CD4-positive, alpha-beta T cell treated with Interferon alpha-2 for 1 hour (primary cell): ENCODE data around the gene CLIP4.

Experiments used
- DNase-seq, 2 donors: peaks; one replicate each; pipeline ENCODE4 v3.0.0-alpha.2; 2020 to 2022

The CLIP4 gene

GRCh38 chr2:29223257-29223656, 108.0 kb downstream of the CLIP4 start:
- DNase-seq = no peak

DNA sequence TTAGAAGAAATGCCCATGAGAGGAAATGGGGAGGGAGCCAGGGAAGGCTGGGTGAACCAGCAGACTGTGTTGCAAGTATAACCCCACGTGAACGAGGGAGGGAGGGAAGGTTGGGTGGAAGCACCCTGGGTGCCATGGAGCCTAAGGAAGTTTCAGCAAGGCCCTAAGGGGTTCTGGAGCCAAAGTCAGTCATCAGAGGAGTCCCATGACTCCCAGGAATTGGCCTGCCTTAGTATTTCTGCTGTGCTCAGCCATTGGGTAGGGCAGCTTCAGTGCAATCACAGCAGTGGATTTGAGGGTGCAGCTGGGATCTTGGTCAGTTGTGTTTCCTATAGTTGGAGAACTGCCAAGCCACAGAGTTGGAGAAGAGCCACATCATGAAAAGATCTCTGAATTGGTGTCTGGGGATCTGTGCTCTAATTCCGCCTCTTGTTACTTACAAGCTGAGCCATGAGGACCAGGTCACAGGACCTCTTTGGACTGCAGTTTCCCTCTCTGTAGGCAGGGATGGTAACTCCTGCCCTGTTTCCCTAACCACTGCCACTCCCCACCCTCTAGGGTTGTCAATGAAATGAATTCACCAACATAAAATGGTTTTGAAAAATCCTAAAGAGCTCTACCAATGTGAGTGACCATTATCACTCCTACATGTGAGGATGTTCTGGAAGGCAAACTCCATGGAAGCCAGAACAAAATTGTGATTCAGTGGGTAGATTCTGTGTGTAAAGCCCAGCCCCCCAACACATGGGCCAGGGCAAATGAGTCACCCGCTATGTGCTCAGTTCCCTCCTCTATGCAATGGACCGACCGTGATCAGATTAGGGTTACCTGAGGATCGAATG, 108.9 kb downstream of the CLIP4 start:
- no peak for DNase-seq

DNA sequence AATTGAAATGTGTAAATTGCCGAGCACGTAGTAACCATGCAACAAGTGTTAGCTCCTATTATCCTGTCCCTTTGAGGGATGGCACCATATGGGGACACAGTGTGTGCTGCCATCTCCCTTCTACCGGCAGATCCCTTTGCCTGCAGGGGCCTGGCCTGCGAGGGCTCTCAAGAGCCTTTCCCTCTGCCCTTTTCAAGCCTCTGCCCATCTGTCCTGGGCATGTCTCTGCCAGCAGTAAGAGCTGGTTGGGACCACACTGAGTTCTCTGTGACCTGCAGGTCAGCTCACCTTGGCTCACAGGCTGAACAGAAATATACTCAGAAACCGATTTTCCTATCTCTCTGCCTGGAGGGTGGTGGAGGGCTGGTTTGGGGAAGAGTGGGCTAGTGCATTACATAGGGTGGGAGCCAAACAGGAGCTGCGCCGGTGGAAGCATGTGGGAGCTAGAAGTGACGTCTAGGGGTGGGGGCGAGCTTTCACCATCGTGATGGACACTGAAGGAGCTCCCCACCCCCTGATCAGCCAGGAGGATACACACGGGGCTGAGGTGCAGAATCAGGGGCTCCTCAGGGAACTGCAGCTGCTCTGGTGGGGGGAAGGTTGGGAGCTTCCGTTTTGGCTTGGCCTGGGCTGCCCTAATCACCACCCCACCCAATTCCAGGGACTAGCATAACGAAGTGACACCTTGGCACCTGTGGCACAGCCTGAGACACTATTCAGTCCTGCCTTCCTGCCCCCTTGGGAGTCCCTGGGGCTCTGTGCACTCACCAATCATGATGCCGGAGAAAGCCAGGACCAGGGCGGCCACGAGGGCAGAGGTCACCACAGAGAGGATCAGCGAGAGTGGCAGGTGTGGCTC, 109.7 kb downstream of the CLIP4 start:
- DNase-seq = no peak

DNA sequence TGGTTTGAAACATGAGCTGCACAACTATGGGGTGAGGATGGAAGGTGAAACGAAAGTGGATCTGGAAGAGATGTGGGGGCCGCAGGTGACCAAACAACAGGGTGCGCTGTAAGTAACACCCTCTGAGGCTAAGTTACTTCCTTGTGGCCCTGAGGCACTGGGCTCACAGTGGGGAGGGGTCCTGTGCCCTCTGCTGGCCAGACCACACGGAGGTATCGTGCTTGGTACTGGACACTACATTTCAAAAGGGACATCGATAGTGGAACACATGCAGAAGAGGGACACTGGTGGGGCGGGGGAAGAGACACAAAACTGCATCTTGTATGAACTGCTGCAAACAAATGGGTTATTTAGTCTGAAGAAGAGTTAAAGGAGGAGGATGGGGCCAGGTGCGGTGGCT, 110.6 kb downstream of the CLIP4 start:
- no peak for DNase-seq

- no peak for DNase-seq
Observed at GRCh38 chr2:29226375-29226774, 111.2 kb downstream of the CLIP4 start.

DNA sequence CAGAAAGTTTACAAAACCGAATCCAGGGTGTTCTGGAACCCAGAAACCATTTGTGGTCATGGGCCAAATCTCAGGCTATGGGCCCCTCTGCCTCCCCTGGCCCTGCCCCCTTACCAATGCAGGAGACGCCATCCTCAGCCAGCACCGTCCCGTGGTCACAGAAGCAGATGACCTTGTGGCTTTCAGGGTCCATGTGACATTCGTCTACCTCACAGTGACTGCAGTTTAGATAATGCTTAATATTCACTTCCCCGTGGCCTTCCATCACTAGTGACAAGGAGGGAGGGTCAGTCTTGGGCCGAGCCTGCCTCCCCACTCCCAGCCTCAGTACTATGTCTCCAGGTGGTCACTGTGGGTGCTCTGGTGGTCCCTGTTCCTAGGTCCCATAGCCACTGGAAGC, 111.6 kb downstream of the CLIP4 start:
- DNase-seq = no peak

DNA sequence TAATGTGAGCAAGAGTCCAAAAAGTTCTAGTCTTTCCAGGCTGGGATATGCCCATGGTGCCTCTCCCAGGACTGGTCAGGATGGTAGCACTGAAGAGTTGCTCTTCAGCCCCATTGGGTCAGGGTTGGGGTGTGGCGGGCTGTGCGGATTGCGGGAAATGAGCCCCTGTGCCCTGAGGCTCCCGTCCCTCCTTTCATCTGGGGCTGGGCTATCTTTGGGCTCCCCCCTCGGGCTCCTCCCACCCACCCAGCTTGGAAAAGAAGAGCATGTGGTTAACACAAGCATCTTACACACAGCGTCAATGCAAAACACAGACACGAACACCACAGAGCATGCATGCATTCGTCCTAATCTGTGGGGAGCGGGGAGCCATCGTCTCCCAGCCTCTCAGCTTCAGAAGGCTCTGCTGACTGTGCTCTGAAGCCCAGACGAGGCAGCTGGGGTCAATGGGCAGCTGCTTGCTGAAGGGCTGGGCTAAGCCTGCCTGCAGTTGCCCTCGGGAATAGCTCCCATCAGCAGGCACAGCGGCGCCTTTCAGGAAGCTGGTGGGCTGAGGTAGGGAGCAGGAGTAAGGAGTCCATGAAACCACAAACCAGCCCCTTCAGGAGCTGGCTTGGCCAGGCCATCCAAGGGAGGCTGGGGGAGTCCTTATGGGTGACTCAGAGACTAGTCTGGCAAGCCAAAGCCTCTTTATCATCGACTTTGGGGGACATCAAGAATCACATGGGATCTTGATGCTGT, 112.9 kb downstream of the CLIP4 start:
- no peak for DNase-seq

DNA sequence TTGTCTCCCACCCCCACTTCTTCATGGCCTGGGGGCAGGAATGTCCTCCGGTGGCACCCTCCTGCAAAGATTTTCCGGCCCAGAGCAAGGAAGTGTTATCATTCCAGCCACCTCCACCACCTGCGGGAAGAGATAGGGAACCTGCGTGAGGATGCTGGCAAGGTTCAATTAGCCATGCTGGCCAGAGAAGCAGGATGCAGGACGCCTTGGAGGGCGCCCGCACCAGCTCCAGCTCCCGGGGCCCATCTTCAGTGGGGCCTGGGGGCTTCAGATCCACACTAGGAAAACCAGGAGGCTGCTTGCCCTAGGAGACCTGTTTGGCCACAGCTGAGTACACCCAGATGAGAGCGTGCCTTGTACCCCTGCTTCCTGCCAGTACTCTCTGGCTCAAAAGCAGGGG, 113.7 kb downstream of the CLIP4 start:
- no peak for DNase-seq

DNA sequence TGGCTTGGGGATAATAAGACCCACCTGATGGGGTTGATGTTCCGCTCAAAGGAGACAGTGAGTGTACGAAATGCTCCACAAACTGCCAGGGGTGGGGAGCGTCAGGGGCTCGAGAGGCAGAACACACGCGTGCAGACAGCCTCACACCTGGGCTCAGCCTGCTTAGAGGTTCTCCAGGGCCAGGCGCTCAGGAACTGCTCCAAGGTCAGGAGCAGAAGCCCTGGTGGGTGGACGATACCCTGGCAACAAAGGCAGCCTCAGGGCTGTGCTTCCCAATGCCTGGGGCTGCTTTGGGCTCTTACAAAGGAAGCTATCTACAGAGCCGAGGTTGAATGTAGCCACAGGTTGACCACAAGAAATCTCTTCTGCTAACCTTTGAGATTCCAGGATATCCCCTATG, 114.4 kb downstream of the CLIP4 start:
- no peak for DNase-seq

DNA sequence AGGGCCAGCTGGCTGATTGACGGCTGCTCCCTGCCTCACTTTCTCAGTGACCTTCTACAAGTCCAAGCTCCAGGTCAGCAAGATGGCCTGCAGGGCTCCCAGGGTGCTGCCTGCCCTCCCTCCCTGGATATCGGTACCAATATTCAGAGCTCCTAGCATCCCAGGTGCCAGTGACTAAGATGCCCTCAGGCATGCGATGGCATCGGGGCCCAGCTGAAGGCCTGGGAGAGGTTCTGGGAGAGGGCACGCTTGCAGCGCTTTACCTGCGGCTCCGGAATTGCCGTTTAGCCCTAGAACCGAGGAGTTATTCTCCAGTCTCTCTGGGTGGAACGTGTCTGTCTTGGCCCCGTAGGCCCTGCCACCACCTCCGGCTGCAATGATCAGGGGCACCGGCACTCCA, 116.8 kb downstream of the CLIP4 start:
- DNase-seq = no peak

- DNase-seq = no peak
Observed at GRCh38 chr2:29233428-29233827, 118.2 kb downstream of the CLIP4 start.

DNA sequence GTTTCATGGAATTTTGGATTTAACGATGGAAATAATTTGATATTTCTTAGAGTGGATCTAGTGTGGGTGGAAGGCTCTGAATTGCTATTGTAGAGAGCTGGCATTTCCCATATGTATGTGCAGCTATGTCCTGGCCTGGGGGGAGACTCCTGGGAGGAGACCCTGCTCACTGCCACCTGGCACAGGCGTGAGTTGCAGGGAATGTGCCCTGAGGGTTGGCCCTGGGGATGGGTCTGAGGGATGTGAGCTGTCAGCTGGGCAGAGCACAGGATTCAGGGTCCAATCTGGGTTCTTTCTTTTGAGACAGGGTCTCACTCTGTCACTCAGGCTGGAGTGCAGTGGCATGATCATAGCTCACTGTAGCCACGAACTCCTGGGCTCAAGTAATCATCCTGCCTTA, 120.2 kb downstream of the CLIP4 start:
- no peak for DNase-seq

DNA sequence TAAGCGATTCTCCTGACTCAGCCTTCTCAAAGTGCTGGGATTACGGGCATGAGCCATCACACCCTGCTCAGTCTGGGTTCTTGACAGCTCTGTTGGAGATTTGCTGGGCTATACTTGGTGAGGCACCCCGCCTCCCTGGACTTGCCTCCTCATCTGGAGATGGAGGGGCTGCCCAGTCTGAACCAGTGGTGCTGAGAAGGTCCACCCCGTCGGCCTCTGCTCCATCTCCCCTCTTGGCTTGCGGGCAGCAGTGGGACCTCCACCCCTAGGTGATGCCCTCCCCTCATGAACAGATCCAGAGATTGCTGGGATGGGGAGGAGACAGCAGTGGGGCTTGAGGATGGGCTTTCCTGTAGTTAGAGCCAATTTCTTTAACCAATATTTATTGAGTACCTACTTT, 120.9 kb downstream of the CLIP4 start:
- no peak for DNase-seq

- no peak for DNase-seq
Observed at GRCh38 chr2:29238497-29238896, 123.3 kb downstream of the CLIP4 start.
